NCI-H2227 (cell line): ENCODE measurements around the gene HIF1AN.

ENCODE experiments used
- DNase-seq: peaks from one replicate; lab custom pipeline; 2025; ENCODE audit not compliant: unreplicated experiment; lab: John Stamatoyannopoulos, UW

Gene HIF1AN

DNA sequence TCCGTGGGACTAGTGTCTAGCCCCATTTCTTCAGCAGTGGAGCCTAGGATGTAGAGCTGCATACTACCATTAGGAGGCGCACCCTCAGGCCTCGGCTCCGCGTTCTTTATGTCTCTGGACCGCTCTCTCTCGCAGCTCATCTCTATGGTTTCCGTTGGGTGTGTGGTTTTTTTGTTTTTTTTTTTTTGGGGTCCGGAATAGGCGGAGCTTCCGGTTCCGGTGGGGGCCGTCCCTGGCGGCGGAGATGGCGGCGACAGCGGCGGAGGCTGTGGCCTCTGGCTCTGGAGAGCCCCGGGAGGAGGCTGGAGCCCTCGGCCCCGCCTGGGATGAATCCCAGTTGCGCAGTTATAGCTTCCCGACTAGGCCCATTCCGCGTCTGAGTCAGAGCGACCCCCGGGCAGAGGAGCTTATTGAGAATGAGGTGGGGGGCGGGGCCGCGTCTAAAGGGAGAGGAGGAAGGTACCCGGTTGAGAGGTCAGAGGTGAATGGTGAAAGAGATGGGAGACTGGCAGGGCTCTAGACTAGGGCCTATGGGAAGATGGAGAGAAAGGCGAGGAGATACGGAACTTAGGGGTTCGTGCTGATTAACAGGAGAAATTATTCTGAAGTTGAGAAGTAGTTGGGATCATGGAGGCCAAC is at the start of gene HIF1AN:
Gene HIF1AN (plus strand): TSS at position 229 of the 639 bp plus-strand sequence. CDS start 16 bp downstream, at position 245.
- peak; percentile 94 for DNase-seq

DNA sequence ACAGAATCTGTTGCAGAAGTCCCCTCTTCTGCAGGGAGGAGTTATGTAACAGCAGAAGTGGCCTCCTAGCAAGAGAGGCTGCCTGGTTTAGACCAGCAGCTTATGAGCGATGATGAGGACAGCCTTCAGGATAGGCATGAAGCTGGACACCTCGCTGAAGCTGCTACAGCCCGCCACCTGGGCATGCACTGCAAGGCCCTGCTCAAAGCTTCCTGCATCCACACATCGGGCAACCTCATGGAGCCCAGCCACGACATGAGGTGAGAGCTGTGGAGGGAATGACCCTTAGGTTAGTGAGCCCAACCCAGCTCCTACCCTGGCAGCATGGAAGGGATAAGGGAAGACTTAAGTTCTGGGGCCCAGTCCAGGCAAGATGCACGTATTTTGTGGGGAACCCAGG is 48.2 kb upstream of the HIF1AN start:
- DNase-seq, result no peak

DNA sequence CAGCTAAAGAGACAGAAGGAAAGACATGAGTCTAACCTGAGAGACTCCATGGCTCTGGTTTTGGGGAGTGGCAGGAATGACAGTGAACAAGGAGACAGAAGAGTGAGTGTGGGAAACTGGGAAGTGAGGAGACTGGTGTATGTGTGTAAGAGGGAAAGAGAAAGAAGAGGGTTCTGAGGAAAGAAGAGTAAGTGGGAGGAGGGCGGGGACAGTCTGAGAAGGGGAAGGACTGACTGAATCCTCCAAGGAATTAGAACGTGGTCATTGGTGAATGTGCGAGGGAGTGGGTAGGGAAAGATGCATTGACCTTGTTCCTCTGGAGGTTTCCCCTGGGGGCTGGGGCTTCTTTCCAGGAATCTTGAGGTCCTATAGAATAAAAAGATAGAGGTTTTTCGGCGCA is 46.3 kb upstream of the HIF1AN start:
- no peak for DNase-seq

DNA sequence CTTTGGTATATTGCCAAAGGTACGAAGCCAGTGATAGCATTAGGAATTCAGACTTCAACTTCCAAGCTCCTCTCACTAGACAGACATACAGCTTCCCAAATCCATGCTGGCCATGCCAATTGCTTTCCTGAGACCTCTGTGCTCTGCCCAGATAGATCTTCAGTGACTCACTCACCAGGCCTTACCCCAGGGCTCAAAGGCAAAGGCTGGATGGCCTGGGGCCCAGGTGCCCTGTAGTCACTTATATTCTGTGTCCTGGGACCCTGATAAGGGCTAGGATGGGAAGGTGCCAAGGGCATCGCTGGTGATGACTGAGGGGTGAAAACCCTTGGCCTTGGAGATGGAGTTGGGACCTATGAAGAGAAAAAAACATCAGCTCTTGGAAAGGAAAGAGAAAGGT is 45.2 kb upstream of the HIF1AN start:
- DNase-seq, result no peak

DNA sequence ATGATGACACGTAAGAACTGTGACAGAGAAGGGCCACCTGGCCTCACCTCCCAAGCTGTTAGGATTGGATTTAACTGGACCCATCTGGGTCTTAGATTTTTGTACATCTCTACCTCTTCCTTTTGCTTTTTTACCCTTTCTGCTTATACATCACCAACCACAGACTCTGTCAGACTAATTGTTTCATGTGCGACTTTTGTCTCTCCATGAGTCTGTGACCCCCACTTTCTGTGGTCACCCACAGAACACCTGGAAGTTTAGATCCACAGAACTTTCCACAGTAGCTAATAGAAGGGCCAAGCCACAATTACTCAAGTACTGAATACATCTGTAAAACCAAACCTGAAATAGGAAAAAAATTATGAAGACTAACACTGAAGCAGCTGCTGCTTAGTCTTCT is 39.2 kb upstream of the HIF1AN start:
- DNase-seq, result no peak

DNA sequence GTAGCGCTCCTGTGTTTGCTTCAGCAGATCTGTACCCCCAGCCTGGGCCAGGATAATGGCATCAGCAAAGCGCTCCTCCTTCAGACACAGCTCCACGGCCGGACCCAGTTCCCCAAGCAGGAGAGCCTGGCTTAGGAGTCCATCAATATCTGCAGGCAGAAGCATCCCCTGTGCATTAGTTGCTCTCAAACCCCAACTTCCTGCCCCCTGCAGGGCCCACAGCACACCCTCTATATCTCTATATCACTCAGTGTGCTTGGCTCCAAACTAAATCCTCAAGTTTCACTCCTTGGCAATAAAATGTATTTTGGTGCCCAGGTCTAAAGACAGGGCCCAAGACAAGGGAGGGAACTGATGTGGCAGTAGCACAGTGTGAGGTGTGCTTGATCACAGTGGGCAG is 37.7 kb upstream of the HIF1AN start:
- no peak for DNase-seq

DNA sequence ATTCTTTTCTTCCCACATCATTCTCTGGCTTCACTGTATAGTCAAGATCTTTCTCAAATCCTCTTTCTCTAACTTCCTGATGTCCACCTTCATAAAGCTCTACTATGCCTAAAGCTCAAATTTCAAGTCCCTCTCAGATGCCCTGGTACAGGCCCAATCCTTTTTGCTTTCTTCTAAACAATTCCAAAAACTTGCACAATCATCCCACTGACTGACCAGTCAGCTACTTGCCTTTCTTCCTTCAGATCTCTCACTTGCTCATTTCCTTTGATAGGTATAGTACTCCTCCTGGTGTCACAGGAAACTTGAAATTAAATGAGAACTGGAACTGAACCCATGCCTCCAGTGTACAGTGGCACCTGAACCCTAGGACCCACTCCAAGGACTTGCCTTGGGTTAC is 34.3 kb upstream of the HIF1AN start:
- no peak for DNase-seq

DNA sequence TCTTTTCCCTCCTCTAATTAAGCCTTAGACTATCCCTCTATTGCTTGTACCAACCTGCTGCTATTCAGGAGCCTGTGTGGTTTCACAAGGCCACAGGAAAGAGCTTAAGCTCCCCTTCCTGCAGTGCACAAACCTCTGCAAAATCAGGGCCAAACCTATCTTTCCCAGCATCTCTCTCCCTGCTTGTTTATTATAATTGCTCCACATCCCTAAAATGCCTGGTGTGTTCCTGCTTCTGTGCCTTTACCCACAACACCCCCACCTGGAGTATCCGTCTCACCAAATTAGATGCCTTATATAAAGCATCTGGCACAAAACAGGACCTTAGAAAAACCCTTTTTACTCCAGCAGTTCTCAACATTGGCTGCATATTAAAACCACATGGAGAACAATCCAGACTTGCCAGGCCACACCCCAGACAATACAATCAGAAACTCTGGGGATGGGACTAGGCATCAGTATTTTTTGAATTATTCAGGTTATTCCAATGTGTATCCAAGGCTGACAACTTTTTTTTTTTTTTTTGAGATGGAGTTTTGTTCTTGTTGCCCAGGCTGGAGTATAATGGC is 32.7 kb upstream of the HIF1AN start:
- DNase-seq, result no peak

DNA sequence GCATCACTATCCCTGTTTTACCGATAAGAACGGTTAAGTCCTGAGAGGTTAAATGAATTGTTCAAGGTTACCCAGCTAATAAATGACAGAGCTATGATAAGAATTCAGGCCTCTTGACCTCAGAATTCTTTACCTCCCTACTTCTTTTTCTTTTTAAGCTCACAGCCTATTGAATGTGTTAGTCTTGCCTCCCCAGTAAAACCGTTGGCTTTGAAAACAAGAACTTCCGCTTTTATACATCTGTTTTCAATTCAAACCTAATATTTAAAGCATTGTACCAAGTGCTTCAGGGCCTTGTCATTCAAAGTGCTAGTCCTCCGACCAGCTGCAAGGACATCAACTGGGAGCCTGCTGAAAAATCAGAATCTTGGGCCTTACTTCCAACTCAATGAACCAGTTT is 31.6 kb upstream of the HIF1AN start:
- DNase-seq, result no peak

DNA sequence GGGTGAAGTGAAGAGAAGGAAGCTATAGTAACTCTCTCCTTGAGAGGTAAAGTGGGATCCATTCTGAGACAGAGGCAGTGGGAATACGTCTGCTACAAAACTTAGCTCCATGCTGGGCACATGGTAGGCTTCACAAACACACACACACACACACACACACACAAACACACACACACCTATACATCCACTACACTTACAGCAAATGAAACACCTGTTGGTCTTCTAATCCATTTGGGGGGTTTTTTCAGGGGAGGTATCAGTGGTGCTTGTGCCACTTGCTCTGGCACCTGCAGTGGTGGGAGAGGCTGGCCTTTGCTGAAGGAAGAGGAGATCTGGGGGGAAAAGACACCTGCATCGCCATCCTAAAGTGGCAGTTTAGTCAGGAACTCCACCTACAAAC is 30.6 kb upstream of the HIF1AN start:
- no peak for DNase-seq

DNA sequence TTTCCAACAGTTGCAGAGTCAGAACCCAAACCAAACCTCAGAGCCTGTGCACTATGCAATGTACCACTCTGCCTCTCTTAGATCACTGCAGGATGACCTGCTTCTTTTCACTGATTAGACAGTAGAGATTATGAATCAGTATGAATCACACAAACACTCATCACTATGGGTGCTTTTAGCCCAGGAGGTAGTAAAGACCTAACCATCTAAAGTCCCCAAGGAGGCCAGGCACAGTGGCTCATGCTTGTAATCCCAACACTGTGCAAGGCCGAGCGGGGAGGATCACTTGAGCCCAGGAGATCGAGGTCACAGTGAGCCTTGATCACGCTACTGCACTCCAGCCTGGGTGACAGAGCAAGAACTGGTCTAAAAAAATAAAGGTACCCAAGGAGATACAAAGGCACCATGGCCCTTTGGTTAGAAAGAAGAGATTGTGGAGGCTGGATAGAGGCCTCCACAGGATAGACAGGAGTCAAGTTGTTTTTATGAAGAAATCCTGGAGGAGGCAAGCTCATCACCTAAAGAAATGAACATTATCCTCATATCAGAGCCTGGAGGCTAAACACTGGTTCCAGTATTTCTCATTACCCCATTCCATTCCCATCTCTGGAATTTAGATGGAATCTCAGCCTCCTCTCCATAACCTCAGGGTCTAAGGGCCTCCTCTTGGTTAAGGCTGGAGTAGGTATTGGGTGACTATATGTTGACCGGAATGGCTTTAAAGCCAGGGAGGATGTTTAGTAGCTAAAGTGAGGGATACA is 29.0 kb upstream of the HIF1AN start:
- no peak for DNase-seq

DNA sequence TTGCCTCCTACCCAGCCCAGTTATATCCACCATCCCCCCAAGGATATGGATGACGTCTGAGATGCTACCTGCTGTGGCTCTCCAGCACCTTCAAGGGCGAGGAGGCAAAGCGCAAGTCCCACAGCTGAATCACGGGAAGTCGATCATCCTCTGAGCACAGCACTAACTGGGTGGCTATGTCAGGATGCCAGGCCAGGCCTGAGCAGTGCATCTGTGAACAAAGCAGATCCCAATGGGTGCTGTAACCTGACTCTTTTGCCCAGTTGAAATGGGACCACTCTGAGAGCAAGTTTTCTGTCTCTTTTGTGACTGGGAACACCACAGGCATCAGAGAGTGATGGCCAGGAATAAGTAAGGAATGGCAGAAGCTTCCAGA is 28.4 kb upstream of the HIF1AN start:
- no peak for DNase-seq

DNA sequence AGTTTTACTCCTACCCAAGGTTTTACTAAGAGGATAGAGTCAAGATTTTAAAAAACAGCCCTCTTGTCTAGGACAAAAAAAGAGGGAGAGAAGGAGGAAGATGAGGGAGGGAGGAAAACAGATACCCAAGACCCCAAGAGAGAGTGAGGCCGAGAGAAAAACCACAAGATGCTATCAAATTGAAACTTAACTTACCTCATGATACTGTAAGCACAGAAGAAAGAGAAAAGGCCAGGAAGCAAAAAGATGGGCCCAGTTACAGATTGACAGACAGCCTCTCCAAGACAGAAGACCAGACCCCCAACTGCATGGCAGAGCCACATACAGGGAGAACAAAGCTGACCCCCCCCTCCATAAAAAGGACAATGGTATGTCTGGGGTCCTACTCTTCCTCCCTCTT is 27.5 kb upstream of the HIF1AN start:
- DNase-seq, result no peak

DNA sequence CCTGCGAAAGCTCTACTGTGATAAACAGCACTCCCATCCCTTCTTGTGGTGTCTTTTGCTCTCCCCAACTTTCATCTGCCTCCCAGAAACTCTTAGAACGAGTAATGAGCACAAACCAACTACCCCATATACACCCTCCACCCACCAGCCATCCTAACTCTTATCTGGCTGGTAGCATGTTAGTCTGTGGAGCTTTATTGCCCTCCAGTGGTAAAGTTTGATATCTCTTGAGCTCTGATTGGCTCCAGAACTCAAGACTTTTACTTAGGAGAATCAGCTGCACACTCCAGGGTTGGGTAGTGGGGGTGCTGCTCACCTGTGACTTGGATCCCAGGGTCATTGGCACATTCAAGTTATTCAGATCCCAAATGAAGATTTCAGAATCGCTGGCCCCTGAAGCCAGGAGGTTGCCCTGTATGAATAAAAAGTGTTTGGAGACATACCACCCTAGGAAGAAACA is 27.0 kb upstream of the HIF1AN start:
- DNase-seq, result peak; percentile 48

DNA sequence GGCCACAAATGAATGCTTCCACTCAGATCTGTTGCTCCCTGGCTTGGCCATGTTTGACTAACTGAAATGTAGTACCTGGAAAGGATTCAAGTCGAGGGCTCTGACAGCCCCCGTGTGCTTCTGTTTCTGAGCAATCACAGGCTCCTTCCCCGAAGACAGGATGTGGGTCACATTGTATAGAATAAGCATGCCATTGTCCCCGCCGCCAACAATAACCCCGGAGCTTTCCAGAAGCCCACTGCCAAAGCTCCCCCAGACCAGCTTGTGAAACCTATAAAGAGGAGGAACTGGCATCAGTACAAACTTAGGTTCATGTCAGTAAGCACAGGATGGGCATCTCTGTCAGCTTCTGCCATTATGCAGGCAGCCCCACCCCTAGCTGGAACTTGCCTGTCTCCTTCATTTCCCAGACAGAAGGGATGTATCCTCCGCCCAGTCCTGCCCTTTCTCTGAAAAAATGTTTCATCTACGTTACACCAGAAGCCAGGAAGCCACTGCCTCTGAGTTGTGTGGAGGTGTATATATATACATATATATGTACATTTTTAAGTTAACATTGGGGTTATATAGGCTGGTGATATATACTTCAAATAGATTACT is 26.4 kb upstream of the HIF1AN start:
- DNase-seq, result no peak

DNA sequence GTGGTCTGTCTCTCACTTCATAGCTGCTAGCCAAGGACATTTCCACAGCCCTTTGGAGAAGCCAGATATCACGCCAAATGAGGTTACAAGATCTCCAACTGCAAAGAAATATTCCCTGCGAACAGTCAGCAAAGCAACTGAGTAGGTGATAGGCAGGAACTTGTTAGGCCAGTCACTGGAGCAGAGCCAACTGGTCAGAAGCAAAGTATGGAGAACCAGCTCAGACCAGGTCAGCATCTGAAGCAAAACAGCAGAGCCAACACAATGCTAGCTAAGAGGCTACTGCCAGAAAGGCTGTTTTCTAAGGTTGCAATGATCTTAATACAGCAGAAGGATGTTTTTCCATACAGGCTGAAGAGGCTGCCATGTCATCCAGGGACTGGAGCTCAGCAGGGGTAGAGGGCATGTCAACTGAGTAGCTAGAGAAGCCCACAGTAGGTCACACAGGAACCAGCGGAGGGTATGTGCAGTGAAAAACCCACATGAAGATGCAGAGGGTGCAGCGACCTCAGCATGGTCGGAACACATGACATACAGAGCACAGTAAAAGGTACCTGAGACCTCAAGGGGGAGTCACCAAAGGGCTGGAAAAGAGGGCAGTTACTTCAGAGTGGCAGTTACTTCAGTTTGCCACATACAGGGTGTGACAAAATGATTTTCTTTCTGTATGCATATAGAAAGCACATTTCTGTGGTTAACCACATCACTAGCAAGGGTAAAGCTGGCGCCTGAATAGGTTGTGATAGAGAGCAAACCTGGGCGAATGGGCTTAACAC is 25.0 kb upstream of the HIF1AN start:
- DNase-seq, result no peak

DNA sequence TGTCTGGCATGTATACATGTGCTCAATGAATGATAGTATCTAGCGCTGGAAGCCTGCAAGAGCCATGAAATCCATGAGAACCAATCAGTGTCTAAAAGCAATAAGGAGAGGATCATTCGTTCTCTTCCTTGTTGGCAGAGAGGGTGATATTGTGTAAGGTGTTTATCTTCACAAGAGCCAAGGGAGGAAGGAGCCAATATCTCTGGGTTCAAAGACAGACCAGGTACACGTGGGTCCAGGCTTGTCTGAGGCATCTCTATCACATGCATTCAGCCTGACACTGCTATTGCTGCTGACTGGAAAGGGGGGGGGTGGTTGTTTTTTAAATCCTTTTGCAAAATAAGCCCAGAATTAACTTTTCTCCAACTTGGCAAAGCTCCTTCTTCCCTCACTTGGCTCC is 20.1 kb upstream of the HIF1AN start:
- no peak for DNase-seq

DNA sequence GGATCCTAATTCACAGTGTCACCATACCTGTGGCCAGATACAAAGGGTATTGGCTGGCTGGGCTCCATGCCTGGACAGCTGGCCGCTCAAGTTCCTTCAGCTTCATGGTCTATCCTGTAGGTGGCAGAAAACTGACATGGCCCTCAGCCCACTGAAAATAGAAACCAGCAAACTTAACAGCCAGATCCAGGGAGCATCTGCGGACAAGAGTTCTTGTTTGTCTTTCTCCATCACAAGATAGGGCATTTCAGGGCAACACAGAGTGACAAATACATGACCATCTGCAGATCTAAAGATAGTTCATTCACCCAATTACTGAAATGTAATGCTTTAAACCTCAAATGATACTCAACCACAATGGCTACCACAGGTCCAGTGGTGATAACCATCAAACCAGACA is 18.9 kb upstream of the HIF1AN start:
- no peak for DNase-seq

DNA sequence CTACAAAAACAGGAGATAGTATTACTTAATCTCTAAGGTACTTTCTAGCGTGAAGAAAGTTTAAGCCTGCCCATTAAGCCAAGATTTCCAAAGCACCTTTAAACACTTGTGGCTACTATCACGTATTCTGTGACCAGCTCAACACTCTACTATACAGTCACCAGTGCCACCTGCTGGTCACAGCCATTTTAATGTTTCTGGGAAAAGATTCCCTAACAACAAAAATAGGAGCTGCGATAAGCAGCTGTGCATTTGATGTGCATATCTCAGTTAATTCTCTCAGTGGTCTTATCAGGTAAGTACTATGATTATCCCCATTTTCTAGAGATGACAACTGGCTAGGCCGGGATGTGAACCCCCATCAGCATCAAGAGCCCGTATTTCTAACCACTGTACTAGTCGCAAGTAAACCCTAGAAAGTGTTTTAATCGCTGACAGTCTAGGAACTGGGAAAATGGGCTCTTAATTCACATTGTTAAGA is 16.9 kb upstream of the HIF1AN start:
- DNase-seq, result peak; percentile 76

DNA sequence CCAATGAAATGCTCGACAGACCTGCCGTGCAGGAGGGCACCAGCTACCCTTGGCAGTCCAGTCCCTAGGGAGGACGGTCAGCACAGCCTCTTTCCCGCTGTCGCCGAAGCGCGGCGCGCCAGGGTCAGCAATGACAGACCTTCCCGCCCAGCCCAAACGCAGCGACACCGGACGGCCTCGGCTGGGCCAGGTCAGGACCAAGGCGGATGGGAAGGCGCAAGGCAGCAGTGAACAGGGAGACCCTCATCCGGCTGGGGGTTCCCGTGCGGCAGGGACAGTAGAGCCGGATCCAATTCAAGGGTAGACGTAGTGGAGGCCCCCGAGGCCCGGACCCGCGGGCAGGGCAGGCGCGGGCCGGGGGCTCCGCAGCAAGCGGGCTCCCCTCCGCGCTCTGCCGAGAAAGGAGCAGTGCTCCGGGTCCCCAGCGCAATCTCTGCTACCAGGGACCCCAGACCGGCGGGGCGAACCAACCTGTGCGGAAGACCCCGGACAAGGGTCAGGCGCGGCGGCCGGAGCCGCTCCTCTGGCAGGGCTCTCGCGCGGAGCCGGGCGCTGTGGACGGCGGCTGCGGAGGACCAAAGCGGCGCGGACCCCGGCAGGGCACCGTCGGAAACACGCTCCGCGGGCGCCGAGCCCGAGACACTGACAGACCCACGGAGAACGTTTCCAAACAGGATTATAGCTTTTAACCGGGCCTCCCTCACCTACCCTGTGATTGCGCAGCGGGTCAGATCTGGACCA is 16.3 kb upstream of the HIF1AN start, which contains the start of gene SEC31B:
Gene SEC31B (minus strand): TSS at position 551 of the 741 bp plus-strand sequence. CDS start 2,909 bp downstream, outside the sequence.
- DNase-seq, result peak; percentile 21
